ENCODE measurements around the gene NAGK.

Gene NAGK

GRCh38 chr2:71121479-71121878 is 53.0 kb downstream of the NAGK start:
- DNase-seq (ENCODE audit: low spot score) = no peak
- TF ChIP-seq CTCF (IDR thresholded peaks at IDR 0.05; ENCODE audit: extremely low read depth, insufficient read depth, missing control alignments) = no peak
- in situ Hi-C loops (cut with MboI; ENCODE audit: low pct_unique_long_range_greater_than_20kb, low sequenced_read_pairs, unreplicated experiment) = no loop called here

GRCh38 chr2:71122387-71123298 is 54.2 kb downstream of the NAGK start:
- no peak for TF ChIP-seq CTCF (IDR thresholded peaks at IDR 0.05; ENCODE audit: extremely low read depth, insufficient read depth, missing control alignments)
- DNase-seq (ENCODE audit: low spot score) = no peak
- in situ Hi-C loops (cut with MboI; ENCODE audit: low pct_unique_long_range_greater_than_20kb, low sequenced_read_pairs, unreplicated experiment) = no loop called here

GRCh38 chr2:71125506-71126294 is 57.3 kb downstream of the NAGK start:
- no peak for DNase-seq (ENCODE audit: low spot score)
- TF ChIP-seq CTCF (IDR thresholded peaks at IDR 0.05; ENCODE audit: extremely low read depth, insufficient read depth, missing control alignments) = no peak
- in situ Hi-C loops (cut with MboI; ENCODE audit: low pct_unique_long_range_greater_than_20kb, low sequenced_read_pairs, unreplicated experiment) = no loop called here

GRCh38 chr2:71126957-71127356 is 58.5 kb downstream of the NAGK start:
- no peak for TF ChIP-seq CTCF (IDR thresholded peaks at IDR 0.05; ENCODE audit: extremely low read depth, insufficient read depth, missing control alignments)
- no peak for DNase-seq (ENCODE audit: low spot score)
- in situ Hi-C loops (cut with MboI; ENCODE audit: low pct_unique_long_range_greater_than_20kb, low sequenced_read_pairs, unreplicated experiment) = no loop called here
